Gastroesophageal sphincter (tissue), 3 donors: Measurements from ENCODE around the gene SYCP2L.

Experiments used
- CTCF ChIP-seq, 4 experiments: fragments of 200-600 bp in 2 of 4; fragments of 450-650 bp in 2 of 4; sonication (generic) in 1 of 4; IDR thresholded peaks; one replicate each; pipeline ENCODE4 v1.5.1; 2017 to 2019; ENCODE audit warnings: antibody characterized with exemption in 4 of 4, mild to moderate bottlenecking in 2 of 4, moderate library complexity in 2 of 4
- EP300 ChIP-seq: sonication (generic); formaldehyde crosslinking; IDR thresholded peaks from one replicate; pipeline ENCODE4 v1.6.1; 2017; ENCODE audit warnings: antibody characterized with exemption, mild to moderate bottlenecking

- TF ChIP-seq CTCF (IDR thresholded peaks at IDR 0.05) (no peak), EP300 (no peak)
Observed at GRCh38 chr6:10877012-10877411, 9.8 kb upstream of the SYCP2L start.
